Body of pancreas (tissue), 4 donors: ENCODE measurements around the gene TBX10.

ENCODE experiments used
- CTCF ChIP-seq, 7 experiments: fragments of 450-650 bp in 4 of 7; fragments of 200-600 bp in 3 of 7; sonication (generic) in 3 of 7; IDR thresholded peaks; one replicate each; pipeline ENCODE4 v1.5.1; 2016 to 2019; ENCODE audit warnings: antibody characterized with exemption in 7 of 7
- POLR2A ChIP-seq, 3 donors: fragments of 450-650 bp; IDR thresholded peaks; one replicate each; pipeline ENCODE4 v1.6.1; 2016; ENCODE audit warnings: antibody characterized with exemption in 3 of 3, mild to moderate bottlenecking in 2 of 3

- TF ChIP-seq POLR2A (IDR thresholded peaks at IDR 0.05) (no peak), CTCF (IDR thresholded peaks at IDR 0.05) (no peak)
These were observed 10.7 kb downstream of the TBX10 start for GRCh38 chr11:67628710-67629385.
